H1 (cell line): Measurements from ENCODE around the gene WWC2. TPM values are rescaled to one million over a fixed set of nuclear protein-coding genes. Genes with fewer than 3 reads are reported as not detected.

ENCODE experiments used
- CBX5 ChIP-seq: fragments of 300-800, 300-1000 bp; sonication (generic); IDR thresholded peaks from 2 replicates; pipeline ENCODE4 v1.7.1; 2016; ENCODE audit warnings: antibody characterized with exemption, low read length, low read depth
- polyA plus RNA-seq, 7 experiments: library from polyadenylated mRNA; depleted of rRNA in 3 of 7; stranded (reverse) in 5 of 7; unstranded in 2 of 7; fragments of >200 nt in 5 of 7; fragments of 200-250 nt in 2 of 7; gene quantifications; 1 replicate in 5 of 7; 2 replicates in 1 of 7; 4 replicates in 1 of 7; pipeline versions ENCODE4 v1.2.1 to v1.2.3, GENCODE V29; 2011 to 2013; ENCODE audit warnings: missing spikeins in 2 of 7, mixed read lengths in 2 of 7
- total RNA-seq: library from RNA; stranded (reverse); fragmentation: NEBNext Ultra II Directional; extraction: Animal tissue kit (Norgen Biotek cat#: 25700); gene quantifications from 2 replicates; pipeline ENCODE4 v1.2.1, GENCODE V29; 2021

Gene WWC2
- total and polyA plus RNA-seq, 2 of the 8 experiments (the other 6 are each of a cell fraction or from before 2014, with no cell fraction given), result 17.6 to 135 TPM

GRCh38 chr4:183100298-183100599 lies 1.2 kb downstream of the WWC2 start (continued):
- no peak for TF ChIP-seq CBX5
